ENCODE data around the gene CPA4. TPM values are rescaled to one million over a fixed set of nuclear protein-coding genes. Genes with fewer than 3 reads are reported as not detected.

CPA4 gene
- polyA plus RNA-seq, 1 donor from 2014 or later = 8.9 TPM

- Histone ChIP-seq H4K20me1 (ENCODE audit: insufficient read depth) (no peaks in the 10 kb centered on the region), H3K79me2 (replicated peaks; ENCODE audit: insufficient read depth, low read length) (no peaks in the 10 kb centered on the region), H3K36me3 (ENCODE audit: insufficient read depth, low read length) (no peaks in the 10 kb centered on the region), H3K27ac (ENCODE audit: low read length) (no peak overlapping the region), H3K9me3 (ENCODE audit: low read length) (no peaks in the 10 kb centered on the region), H3K9ac (ENCODE audit: low read length) (no peak overlapping the region), H3K9me2 (ENCODE audit: insufficient read depth, low read length) (no peaks in the 10 kb centered on the region), H3F3A (ENCODE audit: insufficient read depth, low read length, poor library complexity, severe bottlenecking) (peaks cover 6% of the 10 kb centered on the region), H3K4me3 (ENCODE audit: low read length) (no peak overlapping the region), H3K27me3 (ENCODE audit: insufficient read depth, low read depth, low read length) (no peaks in the 10 kb centered on the region), H3K4me2 (ENCODE audit: low read length) (no peak overlapping the region), H2AFZ (ENCODE audit: low read depth, low read length) (no peak overlapping the region)
- TF ChIP-seq TAF1 (IDR thresholded peaks at IDR 0.05; ENCODE audit: low read depth) = no peak
- no peak for TF ChIP-seq EP300 (conservative IDR thresholded peaks at IDR 0.05; ENCODE audit: poor library complexity, severe bottlenecking)
- no peak for TF ChIP-seq REST (IDR thresholded peaks at IDR 0.05; ENCODE audit: borderline replicate concordance)
- no peak for TF ChIP-seq CTCF (IDR thresholded peaks at IDR 0.05; ENCODE audit: poor library complexity, severe bottlenecking)
- TF ChIP-seq MXI1 (conservative IDR thresholded peaks at IDR 0.05; ENCODE audit: poor library complexity, severe bottlenecking) = no peak
Observed at GRCh38 chr7:130361681-130362080, 68.7 kb downstream of the CPA4 start.

GRCh38 chr7:130362251-130362816 is 69.4 kb downstream of the CPA4 start:
- H3K9me3 ChIP-seq (ENCODE audit: low read length) = no peaks in the 10 kb centered on the region
- TF ChIP-seq EP300 (conservative IDR thresholded peaks at IDR 0.05; ENCODE audit: poor library complexity, severe bottlenecking) = no peak
- no peak for TF ChIP-seq EZH2 (IDR thresholded peaks at IDR 0.05; ENCODE audit: borderline replicate concordance, insufficient read depth, low read length, poor library complexity, severe bottlenecking)
- TF ChIP-seq MXI1 (conservative IDR thresholded peaks at IDR 0.05; ENCODE audit: poor library complexity, severe bottlenecking) = no peak
- no peak for TF ChIP-seq TAF1 (IDR thresholded peaks at IDR 0.05; ENCODE audit: low read depth)
- TF ChIP-seq CTCF (IDR thresholded peaks at IDR 0.05; ENCODE audit: poor library complexity, severe bottlenecking) = no peak
- no peak for TF ChIP-seq SMC3 (conservative IDR thresholded peaks at IDR 0.05; ENCODE audit: poor library complexity)
- no peak for TF ChIP-seq RAD21 (conservative IDR thresholded peaks at IDR 0.05)
- TF ChIP-seq POLR2AphosphoS5 (IDR thresholded peaks at IDR 0.05) = no peak
- TF ChIP-seq REST (IDR thresholded peaks at IDR 0.05; ENCODE audit: borderline replicate concordance) = no peak

More at GRCh38 chr7:130362251-130362816, 69.4 kb downstream of the CPA4 start:
- Histone ChIP-seq H3K79me2 (replicated peaks; ENCODE audit: insufficient read depth, low read length) (no peaks in the 10 kb centered on the region), H3K9ac (ENCODE audit: low read length) (no peak overlapping the region), H3K4me3 (ENCODE audit: low read length) (no peak overlapping the region), H3K27me3 (ENCODE audit: insufficient read depth, low read depth, low read length) (no peaks in the 10 kb centered on the region), H3K4me2 (ENCODE audit: low read length) (no peak overlapping the region), H3K27ac (ENCODE audit: low read length) (no peak overlapping the region), H3K36me3 (ENCODE audit: insufficient read depth, low read length) (no peaks in the 10 kb centered on the region), H3F3A (ENCODE audit: insufficient read depth, low read length, poor library complexity, severe bottlenecking) (peaks cover 6% of the 10 kb centered on the region), H2AFZ (ENCODE audit: low read depth, low read length) (no peak overlapping the region), H3K9me2 (ENCODE audit: insufficient read depth, low read length) (no peaks in the 10 kb centered on the region), H4K20me1 (ENCODE audit: insufficient read depth) (no peaks in the 10 kb centered on the region)
